Pancreas (tissue), 10 donors: ENCODE results near the gene HRCT1. TPM values are rescaled to one million over a fixed set of nuclear protein-coding genes. Genes with fewer than 3 reads are reported as not detected.

Experiments used
- ATAC-seq, 4 donors: fragments of 200-7000 bp; cut with Tn5 transposase; one replicate each; pipeline versions ENCODE4 v1.8.0 to v1.9.1; 2020; ENCODE audit warnings: mild to moderate bottlenecking in 4 of 4, moderate library complexity in 4 of 4
- DNase-seq, 6 donors: peaks; one replicate each; pipeline ENCODE4 v3.0.0-alpha.2; 2020
- FAIRE-seq: peaks from 2 replicates; lab custom pipeline; 2012; peaks lifted over from hg19 to GRCh38; lab: Jason Lieb, UNC
- H3K27ac ChIP-seq, 4 donors: fragments of 200-600 bp; sonication (generic); 1 replicate in 3 of 4; 2 replicates in 1 of 4; pipeline versions ENCODE4 v1.5.0 to v1.8.0; 2020
- H3K27me3 ChIP-seq, 4 donors: fragments of 200-600 bp; one replicate each; pipeline ENCODE4 v1.8.0; 2021
- H3K36me3 ChIP-seq, 3 donors: fragments of 200-600 bp; sonication (generic) in 1 of 3; one replicate each; pipeline versions ENCODE4 v1.5.0 to v1.8.0; 2020 to 2021
- H3K4me1 ChIP-seq, 3 donors: fragments of 200-600 bp; one replicate each; pipeline ENCODE4 v1.8.0; 2021
- H3K4me3 ChIP-seq, 4 donors: fragments of 200-600 bp; sonication (generic) in 2 of 4; one replicate each; pipeline versions ENCODE4 v1.5.0 to v1.8.0; 2020 to 2021
- H3K9me3 ChIP-seq, 4 donors: fragments of 200-600 bp; one replicate each; pipeline ENCODE4 v1.8.0; 2021
- CTCF ChIP-seq, 4 donors: fragments of 200-600 bp; sonication (generic) in 3 of 4; IDR thresholded peaks; one replicate each; pipeline versions ENCODE4 v1.5.0 to v1.8.0; 2021; ENCODE audit warnings: antibody characterized with exemption in 4 of 4
- WGBS, 2 donors: extraction: QIAGEN DNeasy Blood & Tissue Kit; methylation state at CpG; one replicate each; pipeline ENCODE4 v1.1.7; 2013; 5-methylcytosine and 5-hydroxymethylcytosine counted together
- intact Hi-C, 3 donors: fragments of 100-400 bp; cut with DNase I; formaldehyde crosslinking; loops; one replicate each; pipeline versions ENCODE4 v1.11.1 to v1.14.2; 2022
- polyA plus RNA-seq, 2 donors: library from polyadenylated mRNA; stranded (reverse); fragments of 200-250 nt; gene quantifications; one replicate each; pipeline ENCODE4 v1.2.3, GENCODE V29; 2013
- total RNA-seq, 6 donors: library from RNA; stranded (reverse); fragmentation: NEBNext Ultra II Directional in 4 of 6; extraction: Animal tissue kit (Norgen Biotek cat#: 25700) in 4 of 6; gene quantifications; one replicate each; pipeline versions ENCODE4 v1.2.1 to v1.2.4, GENCODE V29; 2021 to 2023
- donor health status: healthy with polysubstance abuse.
- donor health status: DM: no; HTN: no; CAD: no; lungs with moderate emphysema.
- donor health status: DM: no; HTN: no; CAD: no.
- donor health status: control.
- donor health status: control.
- donor health status: Bipolar disorder and iron deficiency.
- donor health status: DM: yes; HTN: yes; CAD: no.
- donor health status: DM: no; HTN: no; CAD: no.
- donor health status: DM: no; HTN: no; CAD: no.
- donor health status: DM: yes; HTN: yes; CAD: no.

The HRCT1 gene
- total and polyA plus RNA-seq, 8 donors: 0.33 to 1.5 (median 0.83) TPM

- DNase-seq: no peak
- no peak for FAIRE-seq
- H3K27me3 ChIP-seq: peaks cover 0 to 5% (median 0%) of the 10 kb centered on the region in 4 donors
- H3K4me1 ChIP-seq: no peaks in the 10 kb centered on the region
- 37 to 56% methylated on average over 2 of the region's 2 CpGs for WGBS, 2 donors
- peak in 2 of 4 donors; percentile 19 to 21 for ATAC-seq
- no peaks in the 10 kb centered on the region for H3K9me3 ChIP-seq
- no peak for TF ChIP-seq CTCF (IDR thresholded peaks at IDR 0.05)
- intact Hi-C loops: loop anchor here in 1 of 3 donors (5.0 kb wide), 1 partner anchor 47 kb away; no protein-coding TSS in a partner anchor
- no peak overlapping the region for H3K27ac ChIP-seq
- no peaks in the 10 kb centered on the region for H3K36me3 ChIP-seq
- no peak overlapping the region for H3K4me3 ChIP-seq
Measured at GRCh38 chr9:35948901-35949318, 42.9 kb downstream of the HRCT1 start.

DNA sequence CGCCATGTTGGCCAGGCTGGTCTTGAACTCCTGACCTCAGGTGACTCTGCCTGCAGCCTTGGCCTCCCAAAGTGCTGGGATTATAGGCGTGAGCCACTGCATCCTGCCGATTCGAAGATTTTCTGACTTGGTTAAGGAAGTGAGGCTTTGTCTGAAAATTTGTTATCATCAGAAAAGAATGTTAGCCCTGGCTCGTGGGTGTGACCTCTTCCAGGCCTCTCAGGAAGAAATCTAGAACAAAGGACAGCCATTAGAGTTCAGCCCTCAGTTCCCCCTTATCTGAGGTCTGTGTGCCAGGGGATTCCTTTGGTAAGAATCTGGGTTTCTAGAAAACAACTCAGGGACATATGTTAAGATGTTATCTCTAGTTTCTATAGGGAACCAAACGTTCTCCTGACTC lies 45.7 kb downstream of the HRCT1 start:
- intact Hi-C loops: loop anchor here in 1 of 3 donors (10.0 kb wide), 1 partner anchor 73 kb away; no protein-coding TSS in a partner anchor
- WGBS, 2 donors: 51 to 66% methylated on average over 6 of the region's 6 CpGs

GRCh38 chr9:35952526-35953191 lies 46.7 kb downstream of the HRCT1 start:
- TF ChIP-seq CTCF (IDR thresholded peaks at IDR 0.05): no peak
- WGBS, 2 donors: 48 to 61% methylated on average over 6 of the region's 6 CpGs
- ATAC-seq: no peak
- Histone ChIP-seq H3K4me1 (no peaks in the 10 kb centered on the region), H3K27me3 (peaks cover 0 to 5% (median 0%) of the 10 kb centered on the region in 4 donors), H3K4me3 (no peak overlapping the region), H3K36me3 (no peaks in the 10 kb centered on the region), H3K27ac (no peak overlapping the region), H3K9me3 (no peaks in the 10 kb centered on the region)
- intact Hi-C loops: loop anchor here in 1 of 3 donors (10.0 kb wide), 1 partner anchor 72 kb away; no protein-coding TSS in a partner anchor
- DNase-seq: no peak
- FAIRE-seq: no peak

More for the DNA sequence above, 45.7 kb downstream of the HRCT1 start:
- peaks cover 0 to 5% (median 0%) of the 10 kb centered on the region in 4 donors for H3K27me3 ChIP-seq
- no peak for DNase-seq
- TF ChIP-seq CTCF (IDR thresholded peaks at IDR 0.05): no peak
- no peaks in the 10 kb centered on the region for H3K36me3 ChIP-seq
- H3K4me3 ChIP-seq: no peak overlapping the region
- H3K4me1 ChIP-seq: no peaks in the 10 kb centered on the region
- no peaks in the 10 kb centered on the region for H3K9me3 ChIP-seq
- no peak for FAIRE-seq
- ATAC-seq: no peak
- no peak overlapping the region for H3K27ac ChIP-seq

- TF ChIP-seq CTCF (IDR thresholded peaks at IDR 0.05): peak in 3 of 4 donors; percentile 66 to 87 (median 85)
- WGBS, 2 donors: 4 to 9% methylated on average over 6 of the region's 6 CpGs
- peak; percentile 67 for FAIRE-seq
- intact Hi-C loops: loop anchor here in 2 of 3 donors (5.0 to 10.0 kb wide), 2 partner anchors 67 to 70 kb away; no protein-coding TSS in a partner anchor
- peak; percentile 73 to 96 (median 90) for ATAC-seq
- no peaks in the 10 kb centered on the region for H3K4me1 ChIP-seq
- peaks cover 0 to 5% (median 0%) of the 10 kb centered on the region in 4 donors for H3K27me3 ChIP-seq
- H3K4me3 ChIP-seq: no peak overlapping the region
- no peaks in the 10 kb centered on the region for H3K36me3 ChIP-seq
- no peak overlapping the region for H3K27ac ChIP-seq
- no peaks in the 10 kb centered on the region for H3K9me3 ChIP-seq
- DNase-seq: peak in 3 of 6 donors; percentile 33 to 60 (median 34)
Measured at GRCh38 chr9:35954942-35955546, 49.0 kb downstream of the HRCT1 start.
